Fibroblast of villous mesenchyme (primary cell): ENCODE results near the gene SBNO2. TPM values are rescaled to one million over a fixed set of nuclear protein-coding genes. Genes with fewer than 3 reads are reported as not detected.

ENCODE experiments used
- DNase-seq: peaks from one replicate; pipeline ENCODE4 v3.0.0-alpha.2; 2010; ENCODE audit warnings: low read depth
- H3K4me3 ChIP-seq: 2 replicates; pipeline ENCODE4 v1.5.1; 2011; ENCODE audit warnings: low read depth, mild to moderate bottlenecking, low read length
- CTCF ChIP-seq: IDR thresholded peaks from 2 replicates; pipeline ENCODE4 v1.5.1; 2012; ENCODE audit warnings: low read depth, mild to moderate bottlenecking, low read length; ENCODE audit not compliant: insufficient read depth
- total RNA-seq: library from RNA; depleted of rRNA; stranded (reverse); fragments of >200 nt; gene quantifications from 2 replicates; pipeline ENCODE4 v1.2.3, GENCODE V29; 2012

Gene SBNO2
- total RNA-seq, 1 donor = 69.5 TPM

GRCh38 chr19:1058112-1058511 is 116.0 kb downstream of the SBNO2 start:
- H3K4me3 ChIP-seq = no peak overlapping the region
- no peak for TF ChIP-seq CTCF
- DNase-seq = no peak

Other genes with a start within 250 kb of the SBNO2 start
- 39.3 and 45.8 TPM in 2 replicates for gene ARID3A, start 248.2 kb downstream of the SBNO2 start, total RNA-seq
- gene WDR18, start 189.9 kb downstream of the SBNO2 start, total RNA-seq = 49.7 and 77.3 TPM in 2 replicates
- under 0.01 TPM in 2 replicates for gene GRIN3B, start 173.8 kb downstream of the SBNO2 start, total RNA-seq
- gene TMEM259, start 153.1 kb downstream of the SBNO2 start, total RNA-seq = 79.2 and 84.6 TPM in 2 replicates
- not detected in 2 replicates for gene RNU6-2, start 152.7 kb downstream of the SBNO2 start, total RNA-seq
- gene CNN2, start 147.7 kb downstream of the SBNO2 start, total RNA-seq = 508 and 544 TPM in 2 replicates
- 11.2 and 13.9 TPM in 2 replicates for gene ABCA7, start 134.2 kb downstream of the SBNO2 start, total RNA-seq
- 0.43 and 0.97 TPM in 2 replicates for gene ARHGAP45, start 107.1 kb downstream of the SBNO2 start, total RNA-seq
- gene POLR2E, start 78.9 kb downstream of the SBNO2 start, total RNA-seq = 69.5 and 71.2 TPM in 2 replicates
- 254 and 337 TPM in 2 replicates for gene GPX4, start 70.3 kb downstream of the SBNO2 start, total RNA-seq
- 90.8 and 94.1 TPM in 2 replicates for gene STK11, start 31.5 kb upstream of the SBNO2 start, total RNA-seq
- gene CBARP, start 63.7 kb upstream of the SBNO2 start, total RNA-seq = 5.8 and 6.0 TPM in 2 replicates
- gene ATP5F1D, start 67.5 kb upstream of the SBNO2 start, total RNA-seq = 12.1 and 15.1 TPM in 2 replicates
- 14.2 and 15.5 TPM in 2 replicates for gene MIDN, start 74.3 kb upstream of the SBNO2 start, total RNA-seq
- gene CIRBP, start 95.1 kb upstream of the SBNO2 start, total RNA-seq = 85.5 and 140 TPM in 2 replicates
- 17.3 and 21.9 TPM in 2 replicates for gene FAM174C, start 101.3 kb upstream of the SBNO2 start, total RNA-seq
- not detected in 2 replicates for gene EFNA2, start 111.6 kb upstream of the SBNO2 start, total RNA-seq
- 33.7 and 61.2 TPM in 2 replicates for gene NDUFS7, start 209.6 kb upstream of the SBNO2 start, total RNA-seq
- gene GAMT, start 227.3 kb upstream of the SBNO2 start, total RNA-seq = 23.3 and 29.6 TPM in 2 replicates
- 54.4 and 61.7 TPM in 2 replicates for gene DAZAP1, start 233.3 kb upstream of the SBNO2 start, total RNA-seq